ENCODE measurements around the gene A2M. TPM values are rescaled to one million over a fixed set of nuclear protein-coding genes. Genes with fewer than 3 reads are reported as not detected.

A2M gene
- total and polyA plus RNA-seq, 10 of the 15 experiments (the other 5 are each of a cell fraction or from before 2014, with no cell fraction given), result 0.03 to 3.5 (median 0.20) TPM; not detected in 5

- TF ChIP-seq ZNF687 (IDR thresholded peaks at IDR 0.05), result no peak
- TF ChIP-seq ZZZ3 (IDR thresholded peaks at IDR 0.05; ENCODE audit: control insufficient read depth, insufficient read length, low read depth), result no peak
- no peak for TF ChIP-seq ATF7 (IDR thresholded peaks at IDR 0.05; ENCODE audit: low read depth)
- TF ChIP-seq BHLHE40 (IDR thresholded peaks at IDR 0.05; ENCODE audit: borderline replicate concordance in 1 of 2, low read depth in 2 of 2, low read length in 1 of 2), result no peak
- no peak for TF ChIP-seq PKNOX1 (IDR thresholded peaks at IDR 0.05)
- no peak for TF ChIP-seq POLR2AphosphoS5 (IDR thresholded peaks at IDR 0.05; ENCODE audit: low read length)
- TF ChIP-seq SP1 (IDR thresholded peaks at IDR 0.05; ENCODE audit: low read depth, low read length), result no peak
- no peak for TF ChIP-seq LARP7 (IDR thresholded peaks at IDR 0.05)
- no peak for TF ChIP-seq IRF3 (IDR thresholded peaks at IDR 0.05)
- no peak for TF ChIP-seq SMARCA5 (IDR thresholded peaks at IDR 0.05)
Observed at GRCh38 chr12:9051158-9051550, 64.6 kb downstream of the A2M start (continued).
